ENCODE data around the gene HLX. TPM values are rescaled to one million over a fixed set of nuclear protein-coding genes. Genes with fewer than 3 reads are reported as not detected.

The HLX gene
- total RNA-seq, 1 donor from 2014 or later: 0.26 TPM

DNA sequence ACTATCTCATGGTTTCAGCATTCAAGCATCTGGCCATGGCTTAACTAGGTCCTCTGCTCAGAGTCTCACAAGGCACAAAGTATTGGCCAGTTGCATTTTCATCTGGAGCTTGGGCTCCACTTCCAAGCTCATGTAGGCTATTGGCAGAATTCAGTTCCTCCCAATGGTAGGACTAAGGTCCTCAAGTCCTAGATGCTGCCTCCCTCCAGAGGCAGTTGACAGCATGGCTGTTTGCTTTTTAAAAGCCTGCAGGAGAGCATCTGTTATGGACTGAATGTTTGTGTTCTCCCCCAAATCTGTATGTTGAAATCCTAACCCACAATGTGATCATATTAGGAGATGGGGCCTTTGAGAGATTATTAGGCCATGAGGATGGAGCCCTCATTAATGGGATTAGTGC is 38.0 kb upstream of the HLX start:
- FAIRE-seq (no peak), DNase-seq (ENCODE audit: low read depth) (no peak)
- Histone ChIP-seq H3K36me3 (ENCODE audit: control insufficient read depth, insufficient read depth, low read length) (no peaks in the 10 kb centered on the region), H3K4me3 (ENCODE audit: low read depth, low read length) (no peak overlapping the region), H3K27me3 (ENCODE audit: control insufficient read depth, insufficient read depth, low read length) (no peaks in the 10 kb centered on the region)
- TF ChIP-seq, protein P1, sequence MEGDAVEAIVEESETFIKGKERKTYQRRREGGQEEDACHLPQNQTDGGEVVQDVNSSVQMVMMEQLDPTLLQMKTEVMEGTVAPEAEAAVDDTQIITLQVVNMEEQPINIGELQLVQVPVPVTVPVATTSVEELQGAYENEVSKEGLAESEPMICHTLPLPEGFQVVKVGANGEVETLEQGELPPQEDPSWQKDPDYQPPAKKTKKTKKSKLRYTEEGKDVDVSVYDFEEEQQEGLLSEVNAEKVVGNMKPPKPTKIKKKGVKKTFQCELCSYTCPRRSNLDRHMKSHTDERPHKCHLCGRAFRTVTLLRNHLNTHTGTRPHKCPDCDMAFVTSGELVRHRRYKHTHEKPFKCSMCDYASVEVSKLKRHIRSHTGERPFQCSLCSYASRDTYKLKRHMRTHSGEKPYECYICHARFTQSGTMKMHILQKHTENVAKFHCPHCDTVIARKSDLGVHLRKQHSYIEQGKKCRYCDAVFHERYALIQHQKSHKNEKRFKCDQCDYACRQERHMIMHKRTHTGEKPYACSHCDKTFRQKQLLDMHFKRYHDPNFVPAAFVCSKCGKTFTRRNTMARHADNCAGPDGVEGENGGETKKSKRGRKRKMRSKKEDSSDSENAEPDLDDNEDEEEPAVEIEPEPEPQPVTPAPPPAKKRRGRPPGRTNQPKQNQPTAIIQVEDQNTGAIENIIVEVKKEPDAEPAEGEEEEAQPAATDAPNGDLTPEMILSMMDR (IDR thresholded peaks at IDR 0.05; ENCODE audit: insufficient read depth, low read length, severe bottlenecking): no peak

DNA sequence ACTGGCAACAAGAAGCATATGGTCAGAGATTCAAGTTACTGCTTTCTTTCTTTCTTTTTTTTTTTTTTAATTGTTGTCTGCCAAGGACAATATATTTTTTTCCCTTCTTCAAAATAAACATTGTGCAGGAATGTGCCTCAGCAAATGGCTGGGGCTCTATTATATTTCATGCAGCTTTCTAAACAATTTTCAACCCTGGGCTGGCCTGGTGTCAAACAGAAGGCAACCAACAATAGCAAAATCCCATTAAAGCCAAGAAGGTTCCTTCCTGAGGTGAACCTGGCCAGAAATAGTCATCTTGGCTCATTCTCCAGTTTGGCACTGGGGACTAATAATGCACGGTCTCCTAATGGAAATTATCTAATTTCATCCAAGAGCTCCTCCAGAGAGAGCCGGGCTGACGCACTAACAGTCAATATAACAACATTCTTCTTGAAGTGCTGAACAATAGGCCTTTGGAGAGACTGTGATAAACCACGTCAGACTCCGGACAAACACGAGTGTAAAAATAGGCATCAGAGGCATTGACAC is 35.7 kb upstream of the HLX start:
- no peaks in the 10 kb centered on the region for H3K27me3 ChIP-seq (ENCODE audit: control insufficient read depth, insufficient read depth, low read length)
- no peak for DNase-seq (ENCODE audit: low read depth)
- no peaks in the 10 kb centered on the region for H3K36me3 ChIP-seq (ENCODE audit: control insufficient read depth, insufficient read depth, low read length)
- TF ChIP-seq, protein P1 (IDR thresholded peaks at IDR 0.05; ENCODE audit: insufficient read depth, low read length, severe bottlenecking): no peak
- no peak for FAIRE-seq
- H3K4me3 ChIP-seq (ENCODE audit: low read depth, low read length): no peak overlapping the region

DNA sequence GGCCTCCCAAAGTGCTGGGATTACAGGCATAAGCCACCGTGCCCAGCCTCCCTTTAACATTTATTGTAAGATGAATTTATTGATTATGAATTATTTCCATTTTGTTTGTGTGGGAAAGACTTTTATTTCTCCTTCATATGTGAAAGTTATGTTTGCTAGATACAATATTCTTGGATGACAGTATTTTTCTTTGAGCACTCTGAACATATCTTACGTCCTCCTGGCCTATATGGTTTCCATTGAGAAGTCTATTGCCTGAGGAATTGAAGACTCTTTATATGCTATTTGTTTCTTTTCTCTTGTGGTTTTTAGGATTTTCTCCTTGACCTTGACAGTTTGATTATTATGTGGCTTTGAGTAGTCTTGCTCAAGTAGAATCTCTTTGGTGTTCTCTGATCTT is 26.8 kb upstream of the HLX start:
- no peak overlapping the region for H3K4me3 ChIP-seq (ENCODE audit: low read depth, low read length)
- H3K27me3 ChIP-seq (ENCODE audit: control insufficient read depth, insufficient read depth, low read length): no peaks in the 10 kb centered on the region
- no peak for FAIRE-seq
- TF ChIP-seq, protein P1 (IDR thresholded peaks at IDR 0.05; ENCODE audit: insufficient read depth, low read length, severe bottlenecking): no peak
- no peak for DNase-seq (ENCODE audit: low read depth)
- H3K36me3 ChIP-seq (ENCODE audit: control insufficient read depth, insufficient read depth, low read length): no peaks in the 10 kb centered on the region

DNA sequence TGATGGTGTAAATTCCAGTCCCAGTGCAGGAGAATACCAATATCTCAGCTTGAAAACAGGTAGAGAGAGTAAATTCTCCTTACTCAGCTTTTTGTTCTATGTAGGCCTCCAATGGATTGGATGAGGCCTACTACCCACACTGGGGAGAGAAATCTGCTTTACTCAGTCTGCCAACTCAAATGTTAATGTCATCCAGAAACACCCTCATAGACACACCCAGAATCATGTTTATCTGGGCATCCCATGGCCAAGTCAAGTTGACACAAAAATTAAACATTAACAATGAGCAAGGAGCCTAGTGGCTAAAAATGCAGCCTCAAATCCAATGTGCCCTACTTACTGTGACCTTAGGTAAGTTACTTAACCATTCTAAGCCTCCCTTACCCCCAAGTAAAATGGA is 6.9 kb upstream of the HLX start:
- Histone ChIP-seq H3K27me3 (ENCODE audit: control insufficient read depth, insufficient read depth, low read length) (peaks cover 3% of the 10 kb centered on the region), H3K4me3 (ENCODE audit: low read depth, low read length) (no peak overlapping the region), H3K36me3 (ENCODE audit: control insufficient read depth, insufficient read depth, low read length) (no peaks in the 10 kb centered on the region)
- no peak for DNase-seq (ENCODE audit: low read depth)
- no peak for FAIRE-seq
- TF ChIP-seq, protein P1 (IDR thresholded peaks at IDR 0.05; ENCODE audit: insufficient read depth, low read length, severe bottlenecking): no peak

DNA sequence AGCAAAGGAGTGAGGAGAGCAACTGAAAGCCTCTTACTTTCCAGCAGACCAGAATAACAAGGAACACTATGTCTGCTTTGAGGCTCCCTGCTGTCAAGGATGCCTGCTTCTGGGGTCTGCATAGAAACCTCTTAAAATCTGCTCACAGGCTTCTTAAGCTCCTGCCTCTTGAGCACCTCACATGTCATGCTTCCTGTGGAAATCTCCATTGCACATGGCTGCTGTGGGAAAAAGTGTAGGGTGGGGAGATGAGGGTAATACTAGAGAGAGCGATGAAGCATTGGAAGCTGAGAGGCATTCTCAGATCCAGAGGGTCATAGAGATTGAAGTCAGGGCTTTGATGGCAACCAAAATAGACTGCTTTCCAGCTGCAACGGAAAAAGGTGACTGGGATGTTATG is 6.2 kb upstream of the HLX start:
- FAIRE-seq (no peak), DNase-seq (ENCODE audit: low read depth) (no peak)
- Histone ChIP-seq H3K36me3 (ENCODE audit: control insufficient read depth, insufficient read depth, low read length) (no peaks in the 10 kb centered on the region), H3K4me3 (ENCODE audit: low read depth, low read length) (no peak overlapping the region), H3K27me3 (ENCODE audit: control insufficient read depth, insufficient read depth, low read length) (peaks cover 8% of the 10 kb centered on the region)
- TF ChIP-seq, protein P1 (IDR thresholded peaks at IDR 0.05; ENCODE audit: insufficient read depth, low read length, severe bottlenecking): no peak

Data from bronchial epithelial cell (primary cell).